GM12872 (cell line): ENCODE data around the gene CMTM1.

ENCODE experiments used
- CTCF ChIP-seq: IDR thresholded peaks from 3 replicates; pipeline ENCODE4 v1.5.1; 2011; ENCODE audit warnings: low read depth, mild to moderate bottlenecking, low read length, moderate library complexity; ENCODE audit not compliant: insufficient read depth

CMTM1 gene

GRCh38 chr16:66549284-66550131 lies 16.7 kb upstream of the CMTM1 start, which contains the start of gene TK2:
TSS of gene TK2 (minus strand) at chr16:66550122. CDS start at chr16:66550061, 61 bp downstream.
- TF ChIP-seq CTCF, result peak; percentile 25; the same call in 1 of the 3 replicates

GRCh38 chr16:66551348-66551759 lies 14.9 kb upstream of the CMTM1 start:
- peak; percentile 27; the same call in 2 of the 3 replicates for TF ChIP-seq CTCF

- no peak for TF ChIP-seq CTCF
Measured at GRCh38 chr16:66551788-66552285, 14.4 kb upstream of the CMTM1 start.

GRCh38 chr16:66552286-66553177 lies 13.7 kb upstream of the CMTM1 start, which contains the start of gene CKLF:
TSS of gene CKLF (plus strand) at chr16:66552576. CDS start at chr16:66552716, 140 bp downstream.
- no peak for TF ChIP-seq CTCF

- no peak for TF ChIP-seq CTCF
Measured at GRCh38 chr16:66553223-66553622, 13.0 kb upstream of the CMTM1 start.

- TF ChIP-seq CTCF, result no peak
Measured at GRCh38 chr16:66554021-66554420, 12.2 kb upstream of the CMTM1 start.

- TF ChIP-seq CTCF, result no peak
Measured at GRCh38 chr16:66554495-66554894, 11.7 kb upstream of the CMTM1 start.
